GM12878 (cell line): Measurements from ENCODE around the gene IQCF5. TPM values are rescaled to one million over a fixed set of nuclear protein-coding genes. Genes with fewer than 3 reads are reported as not detected.
A peak's percentile ranks its signal among the peaks of the same experiment; 100 is the strongest.

Experiments used
- ATAC-seq: fragments of 200-7000 bp; cut with Tn5 transposase; 3 replicates; pipeline ENCODE4 v1.9.1; 2020; ENCODE audit warnings: mild to moderate bottlenecking, moderate library complexity
- BruUV-seq: library from RNA; stranded (reverse); fragments of 400-500 nt; replicated peaks from 2 replicates; lab custom pipeline; 2021; lab: Mats Ljungman, UMichigan
- CTCF ChIA-PET: fragments of 300-600 bp; sonication (Branson Sonifier 250); formaldehyde crosslinking; extraction: SDS; loops from one replicate; lab custom pipeline; 2021; ENCODE audit warnings: inconsistent platforms; lab: Yijun Ruan, JAX
- POLR2A ChIA-PET: fragments of 350-600 bp; formaldehyde crosslinking; extraction: SDS; loops from one replicate; lab custom pipeline; 2021; ENCODE audit warnings: inconsistent platforms; lab: Charles Lee
- RAD21 ChIA-PET: fragments of 300-600 bp; sonication (Branson Sonifier 250); formaldehyde crosslinking; loops from one replicate; lab custom pipeline; 2023; ENCODE audit warnings: antibody characterized with exemption; ENCODE audit not compliant: unreplicated experiment; lab: Charles Lee
- SMC1A ChIA-PET: fragments of 300-600 bp; sonication (Branson Sonifier 250); formaldehyde crosslinking; loops from one replicate; lab custom pipeline; 2023; ENCODE audit not compliant: unreplicated experiment, uncharacterized antibody; lab: Charles Lee
- DNase-seq: peaks from one replicate; pipeline ENCODE4 v3.0.0-alpha.2; 2011; ENCODE audit warnings: low read depth, low spot score
- FAIRE-seq: peaks from 3 replicates; lab custom pipeline; 2011; peaks lifted over from hg19 to GRCh38; lab: Jason Lieb, UNC
- H2AFZ ChIP-seq: 2 replicates; pipeline ENCODE4 v1.6.0; 2011; ENCODE audit warnings: low read depth, low read length, control low read depth; ENCODE audit not compliant: control insufficient read depth
- H3K27ac ChIP-seq: 2 replicates; pipeline ENCODE4 v1.5.1; 2011; ENCODE audit warnings: control low read depth; ENCODE audit not compliant: control insufficient read depth, insufficient read depth
- H3K27me3 ChIP-seq, 2 experiments: replicated peaks in 1 of 2; 2 replicates each; pipeline versions ENCODE4 v1.6.0 to v1.6.1; 2011; ENCODE audit warnings: low read length in 1 of 2; ENCODE audit not compliant: control insufficient read depth in 2 of 2, insufficient read depth in 2 of 2
- H3K36me3 ChIP-seq, 2 experiments: 2 replicates each; pipeline ENCODE4 v1.5.1; 2011; ENCODE audit warnings: low read length in 1 of 2; ENCODE audit not compliant: control insufficient read depth in 2 of 2, insufficient read depth in 2 of 2
- H3K4me1 ChIP-seq: 2 replicates; pipeline ENCODE4 v1.6.1; 2011; ENCODE audit warnings: mild to moderate bottlenecking, low read length, moderate library complexity, mixed read lengths; ENCODE audit not compliant: control insufficient read depth, insufficient read depth
- H3K4me2 ChIP-seq: 2 replicates; pipeline ENCODE4 v1.6.0; 2011; ENCODE audit warnings: control low read depth; ENCODE audit not compliant: control insufficient read depth, insufficient read depth
- H3K4me3 ChIP-seq: fragments of 200-600 bp; sonication (generic); 2 replicates; pipeline ENCODE4 v1.5.1; 2016
- H3K79me2 ChIP-seq: 2 replicates; pipeline ENCODE4 v1.6.0; 2011; ENCODE audit warnings: low read length; ENCODE audit not compliant: control insufficient read depth, insufficient read depth
- H3K9ac ChIP-seq: 2 replicates; pipeline ENCODE4 v1.8.0; 2011; ENCODE audit warnings: low read length, control low read depth, mixed read lengths; ENCODE audit not compliant: control insufficient read depth, insufficient read depth
- H3K9me3 ChIP-seq: replicated peaks from 3 replicates; pipeline ENCODE4 v1.5.1; 2011; ENCODE audit warnings: mild to moderate bottlenecking, low read length; ENCODE audit not compliant: control insufficient read depth, insufficient read depth
- H4K20me1 ChIP-seq: 2 replicates; pipeline ENCODE4 v1.6.0; 2011; ENCODE audit not compliant: control insufficient read depth, insufficient read depth
- BHLHE40 ChIP-seq, 2 experiments: fragments of 450-650 bp in 1 of 2; IDR thresholded peaks; 2 replicates each; pipeline ENCODE4 v1.6.1; 2011 to 2017; ENCODE audit warnings: low read depth in 2 of 2, borderline replicate concordance in 1 of 2, improper control_type of control experiment in 1 of 2, low read length in 1 of 2, mild to moderate bottlenecking in 1 of 2
- PBX3 ChIP-seq: IDR thresholded peaks from 2 replicates; pipeline ENCODE4 v1.6.1; 2011; ENCODE audit warnings: mild to moderate bottlenecking, low read depth, low read length, moderate library complexity; ENCODE audit not compliant: insufficient replicate concordance
- PRDM15 ChIP-seq: fragments of 450-650 bp; formaldehyde crosslinking; IDR thresholded peaks from 2 replicates; pipeline ENCODE4 v1.4.0; 2020; ENCODE audit warnings: mild to moderate bottlenecking, moderate library complexity
- RELA ChIP-seq: fragments of 450-650 bp; IDR thresholded peaks from 2 replicates; pipeline ENCODE4 v1.8.0; 2014; ENCODE audit warnings: borderline replicate concordance; ENCODE audit not compliant: partially characterized antibody
- TCF7 ChIP-seq: IDR thresholded peaks from 2 replicates; pipeline ENCODE4 v1.6.1; 2014; ENCODE audit warnings: antibody characterized with exemption, borderline replicate concordance
- ZBTB11 ChIP-seq: fragments of 450-650 bp; formaldehyde crosslinking; IDR thresholded peaks from 2 replicates; pipeline ENCODE4 v1.5.0; 2022; ENCODE audit warnings: mild to moderate bottlenecking, missing genetic modification characterization
- ZNF24 ChIP-seq: fragments of 450-650 bp; IDR thresholded peaks from 2 replicates; pipeline ENCODE4 v1.6.1; 2017; ENCODE audit warnings: antibody characterized with exemption, mild to moderate bottlenecking
- WGBS: methylation state at CpG from one replicate; pipeline ENCODE4 v1.1.6; 2016; ENCODE audit warnings: low lambda C conversion rate; ENCODE audit not compliant: insufficient replicate concordance, insufficient coverage; ENCODE audit errors: missing lambda C conversion rate; 5-methylcytosine and 5-hydroxymethylcytosine counted together
- in situ Hi-C: fragments of 300-500 bp; cut with MboI; formaldehyde crosslinking; loops from 9 replicates; pipeline ENCODE4 v1.14.3; 2018; ENCODE audit warnings: mixed read lengths
- intact Hi-C: fragments of 100-400 bp; cut with micrococcal nuclease; formaldehyde crosslinking; loops from one replicate; pipeline ENCODE4 v1.14.2; 2022; ENCODE audit not compliant: unreplicated experiment
- polyA plus RNA-seq, 11 experiments: library from polyadenylated mRNA; depleted of rRNA in 4 of 11; unstranded in 6 of 11; stranded (reverse) in 5 of 11; fragments of >200 nt; fragmentation: Nextera tagmentation in 4 of 11; fragmentation: Illumina TruSeq in 1 of 11; extraction: Ambion mirVana in 4 of 11; extraction: Trizol in 1 of 11; gene quantifications; 1 replicate in 1 of 11; 2 replicates in 10 of 11; pipeline versions ENCODE4 v1.2.1 to v1.2.3, GENCODE V29; 2011 to 2016; ENCODE audit warnings: inconsistent platforms in 2 of 11, missing spikeins in 2 of 11, low read depth in 1 of 11
- total RNA-seq, 4 experiments: library from RNA; depleted of rRNA in 3 of 4; stranded (reverse); fragments of >200 nt in 3 of 4; fragmentation: Illumina TruSeq in 1 of 4; extraction: Trizol in 1 of 4; gene quantifications; 2 replicates each; pipeline versions ENCODE4 v1.2.1 to v1.2.3, GENCODE V29; 2013 to 2021

Gene IQCF5
- total and polyA plus RNA-seq, 10 of the 15 experiments (the other 5 are each of a cell fraction or from before 2014, with no cell fraction given) = not detected

- Histone ChIP-seq H3K36me3 (no peaks in the 10 kb centered on the region), H3K79me2 (no peaks in the 10 kb centered on the region), H3K27ac (no peak overlapping the region), H3K9me3 (no peaks in the 10 kb centered on the region), H3K4me2 (no peak overlapping the region), H4K20me1 (no peaks in the 10 kb centered on the region), H3K27me3 (peaks cover 0 to 1% of the 10 kb centered on the region in 2 experiments; a peak in 1 of 4 replicates), H3K9ac (no peak overlapping the region), H3K4me3 (no peak overlapping the region), H2AFZ (no peak overlapping the region), H3K4me1 (no peaks in the 10 kb centered on the region)
- in situ Hi-C loops (no loop called here), intact Hi-C loops (no loop called here)
- WGBS = 44% methylated on average over 1 of the region's 1 CpG
- no peak for ATAC-seq
- BruUV-seq = no TSS peak
- FAIRE-seq = no peak
- no peak for DNase-seq
- no peak for TF ChIP-seq TCF7
- TF ChIP-seq PBX3 = no peak
- no peak for TF ChIP-seq RELA
- peak; percentile 63 for TF ChIP-seq ZNF24
- no peak for TF ChIP-seq BHLHE40 (IDR thresholded peaks at IDR 0.05; ENCODE audit: borderline replicate concordance in 1 of 2, low read depth in 2 of 2, low read length in 1 of 2)
- ChIA-PET SMC1A (no interaction called here), RAD21 (no interaction called here), POLR2A (no interaction called here), CTCF (no interaction called here)
These were observed 2.1 kb downstream of the IQCF5 start for GRCh38 chr3:51873253-51873766.

GRCh38 chr3:51869304-51869703 is 6.1 kb downstream of the IQCF5 start:
- ChIA-PET CTCF (no interaction called here), POLR2A (no interaction called here), SMC1A (no interaction called here), RAD21 (no interaction called here)
- H3K4me3 ChIP-seq = no peak overlapping the region
- H3K9me3 ChIP-seq = no peaks in the 10 kb centered on the region
- BruUV-seq = no TSS peak
- H3K4me1 ChIP-seq = no peaks in the 10 kb centered on the region
- H3K27me3 ChIP-seq = no peaks in the 10 kb centered on the region
- H2AFZ ChIP-seq = no peak overlapping the region
- intact Hi-C loops = no loop called here
- H3K4me2 ChIP-seq = no peak overlapping the region
- FAIRE-seq = no peak
- H3K36me3 ChIP-seq = no peaks in the 10 kb centered on the region
- H3K79me2 ChIP-seq = no peaks in the 10 kb centered on the region
- in situ Hi-C loops = no loop called here
- TF ChIP-seq PRDM15 (CRISPR knock-in tag) (no peak), ZBTB11 (no peak)
- ATAC-seq = no peak
- no peak overlapping the region for H3K9ac ChIP-seq
- no peak overlapping the region for H3K27ac ChIP-seq
- no peaks in the 10 kb centered on the region for H4K20me1 ChIP-seq
- WGBS = 58% methylated on average over 2 of the region's 2 CpGs
- no peak for DNase-seq
